OCI-LY3 (cell line): ENCODE measurements around the gene MCUR1.
"Not testable (repeated sequence)": the region's sequence is repeated elsewhere in the genome, so short reads cannot be mapped to it uniquely, and the experiment has no call there.

Source experiments
- H2AFZ ChIP-seq: fragments of 200-600, 300-600 bp; shearing (Covaris generic); 2 replicates; pipeline ENCODE4 v1.6.0; 2014; ENCODE audit warnings: antibody characterized with exemption, low read depth, low read length
- H3K27ac ChIP-seq: fragments of 200-600, 300-600 bp; sonication (generic); 2 replicates; pipeline ENCODE4 v1.5.1; 2014; ENCODE audit warnings: mild to moderate bottlenecking, low read length, moderate library complexity, mixed read lengths
- H3K27me3 ChIP-seq: fragments of 200-600, 300-600 bp; sonication (generic); 2 replicates; pipeline ENCODE4 v1.6.1; 2014; ENCODE audit warnings: low read depth, low read length, mixed read lengths
- H3K36me3 ChIP-seq: fragments of 200-600, 300-600 bp; sonication (generic); replicated peaks from 2 replicates; pipeline ENCODE3; 2014; ENCODE audit warnings: low read depth, low read length, mixed read lengths
- H3K4me1 ChIP-seq: fragments of 300-600, 200-600 bp; sonication (generic); 2 replicates; pipeline ENCODE4 v1.6.1; 2014; ENCODE audit warnings: low read length, mixed read lengths
- H3K4me2 ChIP-seq: fragments of 200-600, 300-600 bp; sonication (generic); 2 replicates; pipeline ENCODE4 v1.6.1; 2014; ENCODE audit warnings: low read length, mixed read lengths
- H3K4me3 ChIP-seq: fragments of 300-600, 200-600 bp; sonication (generic); 2 replicates; pipeline ENCODE4 v1.5.1; 2014; ENCODE audit warnings: antibody characterized with exemption, mild to moderate bottlenecking, low read length, moderate library complexity
- H3K79me2 ChIP-seq: fragments of 300-600, 200-600 bp; shearing (Covaris generic); 2 replicates; pipeline ENCODE4 v1.6.1; 2014; ENCODE audit warnings: mild to moderate bottlenecking, low read length, mixed read lengths
- H3K9ac ChIP-seq: fragments of 300-600, 200-600 bp; shearing (Covaris generic); 2 replicates; pipeline ENCODE4 v1.6.0; 2014; ENCODE audit warnings: mild to moderate bottlenecking, low read length, moderate library complexity
- H3K9me3 ChIP-seq: fragments of 200-600, 300-600 bp; shearing (Covaris generic); 2 replicates; pipeline ENCODE4 v1.6.1; 2014; ENCODE audit warnings: low read length, mixed read lengths; ENCODE audit not compliant: insufficient read depth
- H4K20me1 ChIP-seq: fragments of 200-600, 300-600 bp; sonication (generic); 2 replicates; pipeline ENCODE4 v1.6.1; 2016; ENCODE audit warnings: low read length, mixed read lengths; ENCODE audit not compliant: insufficient read depth
- EZH2phosphoT487 ChIP-seq: fragments of 200-600 bp; shearing (Covaris generic); IDR thresholded peaks from 2 replicates; pipeline ENCODE4 v1.6.1; 2018; ENCODE audit warnings: antibody characterized with exemption, mixed run types, low read depth
- TF ChIP-seq, protein P1 (sequence below): fragments of 200-600, 300-600 bp; sonication (generic); IDR thresholded peaks from 2 replicates; pipeline ENCODE4 v1.5.1; 2014; ENCODE audit warnings: antibody characterized with exemption, low read length, low read depth

Gene MCUR1

DNA sequence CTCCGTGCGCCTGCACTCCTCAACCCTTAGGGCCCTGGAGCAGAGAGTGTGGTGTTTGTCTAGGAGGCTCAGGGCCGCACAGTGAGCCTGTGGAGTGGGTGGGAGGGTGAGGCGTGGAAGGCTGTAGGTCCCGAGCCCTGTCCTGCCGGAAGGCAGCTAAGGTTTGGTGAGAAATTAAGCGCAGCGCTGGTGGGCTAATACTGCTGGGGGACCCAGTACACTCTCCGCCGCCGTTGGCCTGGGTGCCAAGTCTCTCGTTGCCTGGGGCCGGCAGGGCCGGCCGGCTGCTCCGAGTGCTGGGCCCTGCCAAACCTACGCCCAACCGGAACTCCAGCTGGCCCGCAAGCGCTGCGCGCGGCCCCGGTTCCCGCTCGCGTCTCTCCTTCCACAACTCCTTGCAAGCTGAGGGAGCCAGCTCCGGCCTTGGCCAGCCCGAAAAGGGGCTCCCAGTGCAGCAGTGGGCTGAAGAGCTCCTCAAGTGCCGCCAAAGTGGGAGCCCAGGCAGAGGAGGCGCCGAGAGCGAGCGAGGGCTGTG is 40.4 kb upstream of the MCUR1 start:
- Histone ChIP-seq H3K36me3 (no peaks in the 10 kb centered on the region), H3K27me3 (no peaks in the 10 kb centered on the region), H2AFZ (no peak overlapping the region), H4K20me1 (no peaks in the 10 kb centered on the region), H3K9ac (no peak overlapping the region), H3K9me3 (no peaks in the 10 kb centered on the region), H3K4me3 (no peak overlapping the region), H3K27ac (no peak overlapping the region), H3K4me1 (peaks cover 11% of the 10 kb centered on the region), H3K4me2 (no peak overlapping the region), H3K79me2 (no peaks in the 10 kb centered on the region)
- TF ChIP-seq, protein P1, sequence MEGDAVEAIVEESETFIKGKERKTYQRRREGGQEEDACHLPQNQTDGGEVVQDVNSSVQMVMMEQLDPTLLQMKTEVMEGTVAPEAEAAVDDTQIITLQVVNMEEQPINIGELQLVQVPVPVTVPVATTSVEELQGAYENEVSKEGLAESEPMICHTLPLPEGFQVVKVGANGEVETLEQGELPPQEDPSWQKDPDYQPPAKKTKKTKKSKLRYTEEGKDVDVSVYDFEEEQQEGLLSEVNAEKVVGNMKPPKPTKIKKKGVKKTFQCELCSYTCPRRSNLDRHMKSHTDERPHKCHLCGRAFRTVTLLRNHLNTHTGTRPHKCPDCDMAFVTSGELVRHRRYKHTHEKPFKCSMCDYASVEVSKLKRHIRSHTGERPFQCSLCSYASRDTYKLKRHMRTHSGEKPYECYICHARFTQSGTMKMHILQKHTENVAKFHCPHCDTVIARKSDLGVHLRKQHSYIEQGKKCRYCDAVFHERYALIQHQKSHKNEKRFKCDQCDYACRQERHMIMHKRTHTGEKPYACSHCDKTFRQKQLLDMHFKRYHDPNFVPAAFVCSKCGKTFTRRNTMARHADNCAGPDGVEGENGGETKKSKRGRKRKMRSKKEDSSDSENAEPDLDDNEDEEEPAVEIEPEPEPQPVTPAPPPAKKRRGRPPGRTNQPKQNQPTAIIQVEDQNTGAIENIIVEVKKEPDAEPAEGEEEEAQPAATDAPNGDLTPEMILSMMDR = no peak
- TF ChIP-seq EZH2phosphoT487 = no peak

DNA sequence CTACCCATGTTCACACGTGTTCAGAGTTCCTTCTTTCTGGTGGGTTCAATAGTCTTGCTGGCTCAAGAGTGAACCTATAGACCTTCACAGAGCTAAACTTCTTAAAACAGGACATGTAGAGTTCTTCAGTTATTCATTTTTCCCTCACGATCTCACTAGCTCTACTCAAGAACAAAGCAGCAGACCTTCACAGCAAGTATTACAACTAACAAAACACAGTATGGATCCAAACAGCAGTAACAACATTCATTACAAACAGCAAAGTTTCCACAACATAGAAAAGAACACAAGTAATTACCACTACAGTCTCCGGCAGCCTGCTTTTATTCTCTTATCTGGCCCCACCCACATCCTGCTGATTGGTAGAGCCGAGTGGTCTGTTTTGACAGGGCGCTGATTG is 39.5 kb upstream of the MCUR1 start:
- Histone ChIP-seq H4K20me1 (no peaks in the 10 kb centered on the region), H3K27me3 (no peaks in the 10 kb centered on the region), H3K79me2 (no peaks in the 10 kb centered on the region), H2AFZ (no peak overlapping the region), H3K4me2 (no peak overlapping the region), H3K27ac (no peak overlapping the region), H3K9me3 (no peaks in the 10 kb centered on the region), H3K4me1 (peaks cover 11% of the 10 kb centered on the region), H3K4me3 (no peak overlapping the region), H3K36me3 (no peaks in the 10 kb centered on the region), H3K9ac (no peak overlapping the region)
- TF ChIP-seq EZH2phosphoT487 = no peak
- TF ChIP-seq, protein P1 = no peak

DNA sequence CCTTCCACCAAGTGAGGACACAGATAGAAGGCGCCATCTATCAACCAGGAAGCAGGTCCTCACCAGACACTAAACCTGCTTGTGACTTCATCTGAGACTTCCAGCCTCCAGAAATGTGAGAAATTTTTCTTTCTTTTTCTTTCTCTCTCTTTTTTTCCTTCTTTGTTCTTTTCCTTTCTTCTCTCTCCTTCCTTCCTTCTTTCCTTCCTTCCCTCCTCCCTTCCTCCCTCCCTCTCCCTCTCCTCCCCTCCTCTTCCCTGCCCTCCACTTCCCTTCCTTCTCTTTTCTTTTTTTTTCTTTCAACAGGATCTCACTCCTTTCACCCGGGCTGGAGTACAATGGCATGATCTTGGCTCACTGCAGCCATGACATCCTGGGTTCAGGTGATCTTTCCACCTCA is 37.4 kb upstream of the MCUR1 start:
- H3K27ac ChIP-seq = no peak overlapping the region
- H3K4me2 ChIP-seq = no peak overlapping the region
- H3K9me3 ChIP-seq = no peaks in the 10 kb centered on the region
- H3K4me1 ChIP-seq = no peaks in the 10 kb centered on the region
- no peaks in the 10 kb centered on the region for H3K27me3 ChIP-seq
- H3K79me2 ChIP-seq = no peaks in the 10 kb centered on the region
- no peak overlapping the region for H3K4me3 ChIP-seq
- H2AFZ ChIP-seq = no peak overlapping the region
- TF ChIP-seq, protein P1 = no peak
- TF ChIP-seq EZH2phosphoT487 = no peak
- H4K20me1 ChIP-seq = no peaks in the 10 kb centered on the region
- H3K36me3 ChIP-seq = no peaks in the 10 kb centered on the region
- H3K9ac ChIP-seq = no peak overlapping the region

DNA sequence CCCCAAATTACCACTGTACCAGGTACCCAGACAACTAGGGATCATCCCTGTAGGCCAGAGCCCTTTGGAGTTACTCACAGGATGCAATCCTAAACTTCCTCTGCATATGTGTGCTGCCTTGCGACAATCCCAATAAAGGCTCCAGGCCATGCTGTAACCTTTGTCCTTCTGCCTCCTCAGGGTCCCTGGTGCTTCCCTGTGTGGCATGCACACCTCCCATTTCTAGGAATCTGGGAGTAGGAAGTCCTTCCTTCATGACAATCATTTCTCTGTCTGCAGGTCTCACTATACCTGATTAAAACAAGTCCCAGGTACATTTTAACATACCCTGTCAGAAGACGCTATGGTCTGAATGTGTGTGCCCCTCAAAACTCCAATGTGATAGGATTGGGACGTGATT is 37.0 kb upstream of the MCUR1 start:
- H3K4me1 ChIP-seq = no peaks in the 10 kb centered on the region
- H3K27ac ChIP-seq = no peak overlapping the region

DNA sequence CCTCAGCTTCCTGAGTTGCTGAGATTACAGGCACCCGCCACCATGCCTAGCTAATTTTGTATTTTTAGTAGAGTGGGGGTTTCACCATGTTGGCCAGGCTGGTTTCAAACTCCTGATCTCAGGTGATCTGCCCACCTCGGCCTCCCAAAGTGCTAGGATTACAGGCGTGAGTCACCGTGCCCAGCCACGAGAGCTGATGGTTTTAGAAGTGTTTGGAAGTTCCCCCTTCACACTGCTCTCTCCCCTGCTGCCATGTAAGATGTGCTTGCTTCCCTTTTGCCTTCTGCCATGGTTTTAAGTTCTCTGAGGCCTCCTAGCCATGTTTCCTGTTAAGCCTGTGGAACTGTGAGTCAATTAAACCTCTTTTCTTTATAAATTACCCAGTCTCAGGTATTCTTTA is 36.3 kb upstream of the MCUR1 start:
- H3K4me3 ChIP-seq, H3K27ac ChIP-seq, H3K4me2 ChIP-seq, H3K79me2 ChIP-seq, H4K20me1 ChIP-seq, H2AFZ ChIP-seq, H3K27me3 ChIP-seq, H3K36me3 ChIP-seq, H3K9me3 ChIP-seq, H3K9ac ChIP-seq, H3K4me1 ChIP-seq: not testable (repeated sequence)

More for the DNA sequence above, 37.0 kb upstream of the MCUR1 start:
- no peak overlapping the region for H3K4me3 ChIP-seq
- no peaks in the 10 kb centered on the region for H4K20me1 ChIP-seq
- no peaks in the 10 kb centered on the region for H3K36me3 ChIP-seq
- TF ChIP-seq, protein P1 = no peak
- TF ChIP-seq EZH2phosphoT487 = no peak
- no peak overlapping the region for H3K9ac ChIP-seq
- no peaks in the 10 kb centered on the region for H3K9me3 ChIP-seq
- no peak overlapping the region for H2AFZ ChIP-seq
- H3K79me2 ChIP-seq = no peaks in the 10 kb centered on the region
- H3K4me2 ChIP-seq = no peak overlapping the region
- no peaks in the 10 kb centered on the region for H3K27me3 ChIP-seq
